GM19395 (cell line): ENCODE measurements around the gene CREG1.

Experiments
- ATAC-seq: cut with Tn5 transposase; IDR thresholded peaks from one replicate; pipeline ENCODE4 v1.9.1; 2021; ENCODE audit warnings: mild to moderate bottlenecking, moderate library complexity; ENCODE audit not compliant: unreplicated experiment

CREG1 gene

GRCh38 chr1:167532964-167533824 lies 20.4 kb downstream of the CREG1 start:
- no peak for ATAC-seq

GRCh38 chr1:167532375-167532774 lies 21.2 kb downstream of the CREG1 start:
- no peak for ATAC-seq

DNA sequence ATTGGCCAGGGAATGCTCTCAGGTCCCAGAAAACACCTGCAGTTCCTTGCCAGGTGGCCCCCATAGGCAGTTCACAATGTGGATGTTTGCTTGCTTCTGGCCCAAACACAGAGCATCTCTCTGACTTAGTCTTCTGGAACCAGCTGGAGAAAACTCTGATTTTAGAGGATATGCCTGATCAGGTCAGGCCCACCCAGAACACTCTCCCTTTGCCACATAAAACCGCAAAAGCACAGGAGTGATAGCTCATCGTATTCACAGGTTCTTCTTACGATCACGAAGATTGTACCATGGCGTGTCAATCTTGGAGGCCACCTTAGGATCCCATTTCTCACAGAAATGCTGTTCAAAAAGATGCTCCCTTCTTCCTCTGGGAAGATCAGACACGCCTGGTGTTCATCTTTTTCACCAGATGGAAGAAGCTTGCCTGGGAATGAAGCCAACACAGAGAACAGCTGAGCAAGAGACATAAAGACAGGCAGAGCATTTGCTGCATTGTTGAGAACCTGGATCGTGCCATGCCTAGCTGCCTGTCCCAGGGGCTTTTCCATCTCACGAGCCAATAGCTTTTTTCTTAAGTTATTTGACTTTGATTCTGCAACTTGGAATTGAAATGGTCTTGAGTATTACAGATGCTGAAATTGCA lies 23.6 kb downstream of the CREG1 start:
- no peak for ATAC-seq

GRCh38 chr1:167528057-167528728 lies 25.4 kb downstream of the CREG1 start:
- ATAC-seq = no peak

DNA sequence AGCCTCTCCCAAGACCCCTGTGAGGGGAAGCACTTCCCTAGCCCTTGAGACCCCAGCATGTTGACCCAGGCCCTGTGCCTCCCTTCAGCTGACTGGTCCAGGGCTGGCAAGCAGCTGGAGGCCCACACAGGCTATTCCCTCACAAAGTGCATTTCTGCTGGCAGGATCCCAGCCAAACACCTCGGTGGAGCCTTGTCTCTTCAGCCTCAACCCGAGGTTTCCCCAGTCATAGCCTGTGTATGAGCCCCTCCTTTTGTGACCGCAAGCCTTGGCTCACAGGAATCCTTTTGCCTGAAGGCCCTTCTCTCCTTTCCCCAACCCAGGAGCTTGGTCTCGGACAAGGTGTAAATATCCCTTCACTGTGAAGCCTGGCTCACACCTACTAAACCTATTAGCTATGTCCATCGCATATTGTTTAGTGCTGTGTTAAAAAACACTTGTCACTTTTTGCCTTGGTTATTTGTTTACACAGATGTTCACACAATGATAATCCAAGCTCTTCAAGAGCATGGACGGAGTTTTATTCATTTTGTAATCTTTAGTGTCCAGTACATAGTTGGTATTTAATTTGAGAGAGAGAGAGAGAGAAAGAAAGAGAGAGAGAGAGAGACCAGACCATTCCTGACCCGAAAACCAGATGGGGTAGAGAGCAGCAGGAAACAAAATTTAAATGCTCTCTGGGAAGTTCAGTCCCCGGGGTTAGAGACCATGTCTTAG lies 26.7 kb downstream of the CREG1 start:
- no peak for ATAC-seq

- ATAC-seq = no peak
These were observed 28.9 kb downstream of the CREG1 start for GRCh38 chr1:167524651-167525050.

DNA sequence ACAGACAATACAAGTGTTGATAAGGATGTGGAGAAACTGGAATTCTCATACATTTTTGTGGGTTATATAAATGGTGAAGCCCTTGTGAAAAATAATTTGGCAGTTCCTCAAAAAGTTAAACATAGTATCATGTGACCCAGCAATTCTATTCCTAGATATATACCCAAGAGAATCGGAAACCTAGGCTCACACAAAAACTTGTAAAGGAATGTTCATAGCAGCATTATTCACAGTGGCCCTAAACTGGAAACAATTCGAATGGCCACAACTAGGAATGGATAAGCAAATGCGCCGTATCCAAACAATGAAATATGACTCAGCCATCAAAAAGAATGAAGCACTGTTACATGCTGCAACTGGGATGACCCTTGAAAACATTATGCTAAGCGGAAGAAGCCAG lies 31.3 kb downstream of the CREG1 start:
- ATAC-seq = no peak

- no peak for ATAC-seq
These were observed 32.8 kb downstream of the CREG1 start for GRCh38 chr1:167520711-167521206.

DNA sequence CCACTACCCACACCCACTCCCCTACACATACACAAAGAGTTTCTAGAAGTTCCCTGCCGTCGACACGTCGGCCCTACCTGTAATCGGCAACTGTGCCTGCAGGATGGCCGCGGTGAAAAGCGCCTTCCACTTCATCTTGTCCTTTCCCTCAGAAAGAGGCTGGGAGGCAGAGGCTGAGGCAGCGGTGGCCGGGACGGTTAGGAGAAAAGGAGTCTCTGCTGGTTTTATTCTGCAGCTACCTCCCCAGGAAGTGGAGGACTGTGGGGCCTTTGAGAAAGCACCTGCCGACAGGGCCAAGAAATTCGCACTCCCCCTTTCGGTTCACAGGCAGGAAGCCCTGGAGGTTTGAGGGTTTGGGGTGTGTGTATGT lies 35.2 kb downstream of the CREG1 start, which contains the start of gene CD247:
Gene CD247, minus strand, starts transcription at position 199 of the 370 bp plus-strand sequence. Its CDS starts 64 bp downstream, at position 135.
- no peak for ATAC-seq

GRCh38 chr1:167517535-167518330 lies 35.8 kb downstream of the CREG1 start:
- no peak for ATAC-seq

DNA sequence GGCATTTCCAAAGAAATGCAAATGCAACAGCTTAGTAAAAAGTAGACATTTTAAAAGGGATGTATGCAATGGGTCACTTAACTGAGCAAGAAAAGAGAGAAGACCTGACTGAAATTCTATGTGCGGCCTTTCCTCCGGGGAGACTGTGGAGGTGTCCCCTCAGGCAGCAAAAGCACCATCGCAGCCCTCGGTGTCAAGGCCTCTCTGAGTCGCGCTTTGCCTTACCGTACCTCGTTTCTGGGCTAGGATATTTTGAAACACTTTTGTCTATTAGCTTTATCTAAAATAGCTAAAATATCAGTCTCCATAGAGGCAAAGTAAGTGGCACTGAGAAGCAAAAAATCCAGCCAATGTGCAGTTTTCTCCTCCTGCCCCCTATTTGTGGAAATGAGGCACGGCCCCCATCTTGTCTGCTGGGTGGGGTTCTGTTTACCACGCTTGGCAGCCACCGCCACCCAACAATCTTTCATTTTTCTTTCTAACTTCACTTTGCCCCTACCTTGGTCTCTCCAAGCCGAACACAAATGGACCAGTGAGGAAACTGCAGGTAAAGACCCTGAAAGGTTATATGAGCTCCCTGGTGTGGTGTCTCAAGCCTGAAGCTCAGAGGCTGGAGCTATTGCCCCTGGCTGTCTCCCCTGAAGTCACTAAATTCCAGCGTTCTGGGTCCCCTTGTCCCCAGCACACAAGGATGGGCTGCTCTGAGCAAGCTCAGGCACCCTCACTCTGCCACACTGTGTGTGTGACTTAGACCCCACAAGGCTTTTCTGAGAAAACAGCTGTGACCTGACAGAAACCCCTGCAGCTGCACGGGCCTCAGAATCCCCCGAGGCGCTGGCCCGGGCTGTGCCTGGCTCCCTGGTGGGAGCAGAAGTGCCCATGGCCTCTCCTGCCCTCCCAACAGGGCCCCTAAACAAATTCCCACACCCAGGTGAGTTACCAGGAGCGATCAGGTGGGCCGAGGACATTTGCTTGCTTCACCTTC lies 36.9 kb downstream of the CREG1 start:
- ATAC-seq = no peak

DNA sequence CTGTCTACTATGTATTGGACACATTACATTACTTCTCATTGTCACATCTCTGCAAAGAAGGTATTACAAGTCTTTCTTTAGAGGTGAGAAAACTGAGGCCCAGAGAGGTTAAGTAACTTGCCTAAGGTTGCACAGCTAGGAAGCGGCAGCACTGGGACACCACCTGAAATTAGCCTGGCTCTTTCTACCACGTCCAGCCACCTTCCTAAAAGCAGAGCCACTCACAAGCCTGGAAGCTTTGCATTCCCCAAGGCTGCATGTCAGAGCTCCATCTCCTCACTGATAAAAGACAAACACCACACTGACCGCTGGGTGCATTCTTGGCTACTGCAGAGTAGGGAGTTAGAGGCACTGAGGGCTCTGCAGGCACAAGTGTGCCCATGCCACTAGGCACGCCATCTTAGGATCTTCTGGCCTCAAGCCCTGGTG lies 37.7 kb downstream of the CREG1 start:
- no peak for ATAC-seq

DNA sequence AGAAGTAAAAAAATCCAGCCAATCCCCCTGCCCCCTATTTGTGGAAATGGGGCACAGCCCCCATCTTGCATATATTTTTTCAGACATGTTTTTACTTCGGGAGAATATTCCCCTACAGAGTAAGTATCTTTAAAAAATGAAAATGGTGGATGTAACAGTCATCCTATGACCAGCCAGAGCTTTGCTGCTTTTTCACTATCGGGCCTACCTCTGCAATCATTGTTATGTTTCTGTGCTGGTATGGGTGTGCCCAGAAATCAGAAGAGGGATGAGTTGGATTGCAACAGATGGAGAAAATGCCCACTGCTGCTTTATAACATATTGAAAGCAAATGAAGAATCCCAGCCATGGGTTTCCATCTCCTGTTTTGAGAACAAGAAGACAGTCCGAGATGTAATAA lies 38.1 kb downstream of the CREG1 start:
- ATAC-seq = no peak

DNA sequence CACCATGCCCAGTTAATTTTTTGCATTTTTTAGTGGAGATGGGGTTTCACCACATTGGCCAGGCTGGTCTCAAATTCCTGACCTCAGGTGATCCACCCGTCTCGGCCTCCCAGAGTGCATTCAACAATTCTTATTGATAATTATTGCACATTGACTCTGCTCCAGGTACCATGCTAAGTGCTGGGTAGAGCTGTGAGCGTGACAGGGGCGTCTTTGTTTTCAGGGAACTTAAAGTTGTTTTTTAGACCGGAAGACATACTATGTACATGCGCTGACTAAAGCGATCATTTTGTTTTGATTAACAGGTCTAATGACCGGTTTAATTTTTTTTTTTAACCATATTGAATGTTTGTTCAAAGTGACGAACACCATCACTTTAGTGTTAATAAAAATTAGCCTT lies 39.3 kb downstream of the CREG1 start:
- ATAC-seq = no peak

DNA sequence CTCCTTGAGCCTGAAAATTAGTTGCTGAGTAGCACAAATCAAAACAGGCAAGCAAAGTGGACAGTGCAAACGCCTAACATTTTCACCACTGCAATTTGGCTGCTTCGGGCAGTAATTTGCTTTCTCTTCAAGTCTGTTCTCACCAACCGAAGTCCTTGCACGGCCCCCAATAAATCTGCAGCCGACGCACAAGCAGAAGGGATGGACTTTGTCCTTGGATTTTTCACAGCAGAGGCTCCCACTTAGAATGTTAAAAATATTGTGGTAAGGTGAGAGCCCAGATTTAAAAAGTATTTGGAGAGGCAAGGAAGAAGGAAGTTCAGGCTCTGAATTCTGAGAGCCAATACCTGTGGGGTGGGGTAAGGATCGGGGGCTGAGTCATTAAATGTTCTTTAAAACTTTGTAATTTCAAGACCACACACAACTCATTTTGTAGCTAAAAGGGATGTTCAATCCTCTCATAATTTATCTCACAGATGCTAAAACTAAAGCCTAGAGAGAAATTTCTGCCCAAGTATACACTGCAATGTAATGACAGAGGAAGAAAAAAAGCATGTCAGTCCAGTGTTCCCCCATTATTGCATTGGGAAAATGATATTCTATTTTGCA lies 41.4 kb downstream of the CREG1 start:
- no peak for ATAC-seq

DNA sequence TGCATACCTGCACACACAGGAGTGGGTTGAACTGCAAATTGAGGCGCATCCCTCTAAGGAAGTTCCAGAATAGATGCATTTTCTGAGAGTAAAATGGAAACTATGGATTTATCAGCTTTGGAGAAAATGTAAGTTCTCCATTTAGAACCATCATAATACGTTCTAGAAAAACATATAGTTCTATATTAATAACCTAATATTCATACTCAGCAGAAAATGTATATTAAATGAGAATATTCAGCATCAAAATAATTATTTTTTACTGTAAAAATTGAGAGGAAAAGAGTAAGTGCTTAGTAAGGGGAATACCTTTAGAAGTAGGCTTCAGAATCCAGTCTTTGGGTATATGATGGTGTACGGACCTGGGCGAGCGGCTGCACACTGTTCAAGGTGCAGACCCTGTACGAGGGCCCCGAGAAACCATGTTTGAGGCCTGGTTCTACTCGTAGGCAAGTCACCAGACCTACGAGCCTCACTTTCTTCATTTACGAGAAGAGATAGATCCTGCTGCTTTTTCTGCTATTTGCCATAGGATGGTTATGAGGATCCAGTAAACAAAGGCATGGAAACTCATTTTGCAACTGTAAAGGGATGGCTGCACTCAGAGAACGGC lies 42.1 kb downstream of the CREG1 start:
- ATAC-seq = no peak

DNA sequence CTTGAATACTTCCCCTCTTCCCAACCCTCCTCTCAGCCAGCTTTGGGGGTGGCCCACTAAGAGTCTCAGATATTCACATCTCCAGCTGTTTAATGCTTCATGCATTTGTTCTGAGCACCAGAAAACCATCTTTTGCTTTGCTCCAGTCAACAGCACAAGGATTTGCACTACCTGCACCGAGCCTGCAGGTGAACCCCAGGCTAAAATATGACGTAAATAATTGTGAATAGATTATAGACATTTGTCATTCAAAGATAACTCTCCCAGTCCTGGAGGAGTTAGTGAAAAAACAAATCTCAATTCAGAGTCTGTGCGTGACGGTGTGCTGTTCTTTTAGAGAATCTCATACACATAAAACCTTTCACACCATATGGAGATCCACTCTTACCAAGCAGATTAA lies 42.7 kb downstream of the CREG1 start:
- no peak for ATAC-seq

- no peak for ATAC-seq
These were observed 43.3 kb downstream of the CREG1 start for GRCh38 chr1:167510244-167510643.
